H1 (cell line): Measurements from ENCODE around the gene TAGLN2. TPM values are rescaled to one million over a fixed set of nuclear protein-coding genes. Genes with fewer than 3 reads are reported as not detected.

Experiments
- CTCF ChIA-PET: fragments of 300-600 bp; sonication (Branson Sonifier 250); formaldehyde crosslinking; loops from one replicate; lab custom pipeline; 2021; ENCODE audit not compliant: partially characterized antibody; lab: Charles Lee
- POLR2A ChIA-PET: fragments of 300-600 bp; sonication (Branson Sonifier 250); formaldehyde crosslinking; loops from one replicate; lab custom pipeline; 2021; ENCODE audit warnings: inconsistent platforms; ENCODE audit not compliant: partially characterized antibody; lab: Charles Lee
- DNase-seq, 2 experiments: peaks; one replicate each; pipeline versions ENCODE4 v3.0.0 to v3.0.0-alpha.2; 2010 to 2022; ENCODE audit warnings: low spot score in 2 of 2, low read depth in 1 of 2, mixed read lengths in 1 of 2
- FAIRE-seq: peaks from 2 replicates; lab custom pipeline; 2011; peaks lifted over from hg19 to GRCh38; lab: Jason Lieb, UNC
- H2AFZ ChIP-seq: 2 replicates; pipeline ENCODE4 v1.8.1; 2012; ENCODE audit warnings: low read length, inconsistent platforms
- H2AK5ac ChIP-seq: 2 replicates; pipeline ENCODE4 v1.6.1; 2013; ENCODE audit warnings: low read depth, low read length
- H2BK120ac ChIP-seq: replicated peaks from 2 replicates; pipeline ENCODE3; 2013; ENCODE audit warnings: low read depth, low read length, inconsistent platforms
- H2BK12ac ChIP-seq: 2 replicates; pipeline ENCODE4 v1.6.1; 2013; ENCODE audit warnings: low read depth, low read length
- H2BK15ac ChIP-seq: 2 replicates; pipeline ENCODE4 v1.6.1; 2013; ENCODE audit warnings: low read length
- H2BK20ac ChIP-seq: 2 replicates; pipeline ENCODE4 v1.6.1; 2013; ENCODE audit warnings: low read length
- H2BK5ac ChIP-seq: 2 replicates; pipeline ENCODE4 v1.6.1; 2013; ENCODE audit warnings: low read depth, low read length
- H3K14ac ChIP-seq: 2 replicates; pipeline ENCODE4 v1.6.1; 2013; ENCODE audit warnings: inconsistent platforms; ENCODE audit not compliant: insufficient read length
- H3K18ac ChIP-seq: 2 replicates; pipeline ENCODE4 v1.6.1; 2013; ENCODE audit warnings: low read length; ENCODE audit errors: extremely low read depth
- H3K23ac ChIP-seq: 2 replicates; pipeline ENCODE4 v1.6.1; 2013; ENCODE audit warnings: inconsistent platforms; ENCODE audit not compliant: insufficient read length
- H3K23me2 ChIP-seq: 2 replicates; pipeline ENCODE4 v1.6.1; 2013; ENCODE audit warnings: low read depth, low read length
- H3K27ac ChIP-seq: 2 replicates; pipeline ENCODE4 v1.6.1; 2011; ENCODE audit warnings: low read depth, low read length, inconsistent platforms
- H3K27me3 ChIP-seq, 4 experiments: replicated peaks in 1 of 4; 1 replicate in 1 of 4; 2 replicates in 3 of 4; pipeline versions ENCODE4 v1.6.1 to v1.8.1; 2011 to 2013; ENCODE audit warnings: low read length in 3 of 4, mild to moderate bottlenecking in 3 of 4, inconsistent platforms in 2 of 4, mixed read lengths in 2 of 4, moderate library complexity in 1 of 4; ENCODE audit not compliant: control insufficient read depth in 3 of 4, insufficient read depth in 3 of 4; ENCODE audit errors: extremely low read depth in 1 of 4
- H3K36me3 ChIP-seq, 4 experiments: 2 replicates each; pipeline versions ENCODE4 v1.6.1 to v1.8.1; 2011 to 2013; ENCODE audit warnings: mild to moderate bottlenecking in 4 of 4, low read length in 3 of 4, moderate library complexity in 2 of 4, control low read depth in 1 of 4, inconsistent platforms in 1 of 4; ENCODE audit not compliant: insufficient read depth in 4 of 4, control insufficient read depth in 2 of 4
- H3K4ac ChIP-seq: replicated peaks from 2 replicates; pipeline ENCODE3; 2013; ENCODE audit warnings: low read length, low read depth, mixed read lengths, inconsistent platforms; ENCODE audit not compliant: insufficient read length
- H3K4me1 ChIP-seq, 4 experiments: replicated peaks in 1 of 4; 1 replicate in 1 of 4; 2 replicates in 3 of 4; pipeline versions ENCODE4 v1.6.1 to v1.8.1; 2011 to 2013; ENCODE audit warnings: low read length in 3 of 4, inconsistent platforms in 2 of 4, mixed read lengths in 1 of 4; ENCODE audit not compliant: insufficient read depth in 4 of 4, control insufficient read depth in 3 of 4
- H3K4me2 ChIP-seq, 2 experiments: 2 replicates each; pipeline versions ENCODE4 v1.6.1 to v1.8.1; 2011 to 2013; ENCODE audit warnings: low read depth in 2 of 2, low read length in 2 of 2, control low read depth in 1 of 2, inconsistent platforms in 1 of 2, mild to moderate bottlenecking in 1 of 2; ENCODE audit not compliant: insufficient read depth in 1 of 2
- H3K4me3 ChIP-seq, 4 experiments: fragments of 200-600, 300-600 bp in 1 of 4; sonication (generic), shearing (Covaris generic), sonication (Bioruptor Twin) in 1 of 4; 2 replicates each; pipeline versions ENCODE4 v1.5.1 to v1.8.1; 2011 to 2016; ENCODE audit warnings: low read length in 4 of 4, low read depth in 3 of 4, control low read depth in 2 of 4, inconsistent platforms in 2 of 4, mild to moderate bottlenecking in 2 of 4, mixed read lengths in 1 of 4, moderate library complexity in 1 of 4; ENCODE audit not compliant: insufficient read depth in 2 of 4; ENCODE audit errors: extremely low read depth in 1 of 4
- H3K56ac ChIP-seq: replicated peaks from 2 replicates; pipeline ENCODE3; 2013; ENCODE audit warnings: low read depth, mild to moderate bottlenecking, mixed read lengths, low read length, inconsistent platforms; ENCODE audit not compliant: insufficient read length
- H3K79me1 ChIP-seq: 2 replicates; pipeline ENCODE4 v1.6.1; 2013; ENCODE audit warnings: low read depth, low read length, control low read depth
- H3K79me2 ChIP-seq, 2 experiments: 2 replicates each; pipeline versions ENCODE4 v1.6.1 to v1.8.1; 2012 to 2013; ENCODE audit warnings: low read length in 2 of 2, mild to moderate bottlenecking in 2 of 2, inconsistent platforms in 1 of 2; ENCODE audit not compliant: insufficient read depth in 2 of 2, control insufficient read depth in 1 of 2
- H3K9ac ChIP-seq, 4 experiments: replicated peaks in 1 of 4; 1 replicate in 1 of 4; 2 replicates in 3 of 4; pipeline versions ENCODE4 v1.6.1 to v1.8.1; 2011 to 2013; ENCODE audit warnings: low read depth in 3 of 4, low read length in 3 of 4, control low read depth in 2 of 4, mild to moderate bottlenecking in 2 of 4, moderate library complexity in 2 of 4, inconsistent platforms in 1 of 4; ENCODE audit errors: extremely low read depth in 1 of 4
- H3K9me3 ChIP-seq, 2 experiments: 2 replicates each; pipeline versions ENCODE4 v1.6.1 to v1.8.1; 2012 to 2013; ENCODE audit warnings: mild to moderate bottlenecking in 2 of 2, moderate library complexity in 2 of 2, control low read depth in 1 of 2, inconsistent platforms in 1 of 2, low read depth in 1 of 2, low read length in 1 of 2, mixed read lengths in 1 of 2; ENCODE audit not compliant: insufficient read depth in 2 of 2
- H4K20me1 ChIP-seq, 2 experiments: replicated peaks in 1 of 2; 2 replicates each; pipeline versions ENCODE3 to v1.8.1; 2011 to 2013; ENCODE audit warnings: inconsistent platforms in 2 of 2, low read length in 2 of 2, mild to moderate bottlenecking in 1 of 2; ENCODE audit not compliant: insufficient read depth in 2 of 2, control insufficient read depth in 1 of 2
- H4K5ac ChIP-seq: 2 replicates; pipeline ENCODE4 v1.6.1; 2013; ENCODE audit warnings: low read length, low read depth, mixed read lengths, inconsistent platforms; ENCODE audit not compliant: insufficient read length
- H4K8ac ChIP-seq: 2 replicates; pipeline ENCODE4 v1.8.0; 2013; ENCODE audit warnings: mild to moderate bottlenecking, moderate library complexity, low read length, inconsistent platforms; ENCODE audit not compliant: insufficient read depth; ENCODE audit errors: extremely low read depth
- H4K91ac ChIP-seq: replicated peaks from 2 replicates; pipeline ENCODE3; 2013; ENCODE audit warnings: low read length, mixed read lengths, inconsistent platforms; ENCODE audit not compliant: insufficient read length
- BRCA1 ChIP-seq: IDR thresholded peaks from 2 replicates; pipeline ENCODE4 v1.6.1; 2012; ENCODE audit warnings: low read depth, low read length, improper control_type of control experiment
- CTCF ChIP-seq, 3 experiments: IDR thresholded peaks; 1 replicate in 2 of 3; 2 replicates in 1 of 3; pipeline versions ENCODE4 v1.5.1 to v1.6.1; 2011; ENCODE audit warnings: low read length in 3 of 3, mild to moderate bottlenecking in 3 of 3, inconsistent platforms in 2 of 3, low read depth in 1 of 3, moderate library complexity in 1 of 3; ENCODE audit not compliant: insufficient read depth in 1 of 3; ENCODE audit errors: control extremely low read depth in 1 of 3
- EZH2 ChIP-seq: fragments of 200-600 bp; sonication (generic); IDR thresholded peaks from 2 replicates; pipeline ENCODE4 v1.7.1; 2012; ENCODE audit warnings: low read depth, mild to moderate bottlenecking, moderate library complexity, low read length, inconsistent platforms; ENCODE audit not compliant: severe bottlenecking
- GTF2F1 ChIP-seq: IDR thresholded peaks from 2 replicates; pipeline ENCODE4 v1.6.1; 2012; ENCODE audit warnings: low read depth, low read length, improper control_type of control experiment, borderline replicate concordance
- KDM1A ChIP-seq: fragments of 200-600, 300-600 bp; sonication (generic); IDR thresholded peaks from 2 replicates; pipeline ENCODE4 v1.7.1; 2016; ENCODE audit warnings: mild to moderate bottlenecking, low read length, borderline replicate concordance
- KDM4A ChIP-seq: IDR thresholded peaks from one replicate; pipeline ENCODE4 v1.7.1; 2012; ENCODE audit warnings: low read depth, mild to moderate bottlenecking, moderate library complexity, low read length, inconsistent platforms; ENCODE audit not compliant: severe bottlenecking
- PHF8 ChIP-seq: fragments of 200-600 bp; sonication (generic); conservative IDR thresholded peaks from 2 replicates; pipeline ENCODE4 v1.7.1; 2012; ENCODE audit warnings: low read depth, mild to moderate bottlenecking, inconsistent platforms, low read length, moderate library complexity
- SUZ12 ChIP-seq: fragments of 200-600 bp; sonication (generic); IDR thresholded peaks from 2 replicates; pipeline ENCODE4 v1.6.1; 2012; ENCODE audit warnings: mild to moderate bottlenecking, inconsistent platforms, low read length, moderate library complexity, mixed read lengths
- TEAD4 ChIP-seq: IDR thresholded peaks from 2 replicates; pipeline ENCODE4 v1.6.1; 2012; ENCODE audit warnings: low read depth, low read length, inconsistent platforms, mixed read lengths
- WGBS, 2 experiments: shearing (Covaris generic) in 1 of 2; methylation state at CpG; one replicate each; pipeline versions ENCODE4 v1.1.6 to v1.1.7; 2013 to 2015; ENCODE audit warnings: low lambda C conversion rate in 2 of 2, mixed read lengths in 2 of 2, inconsistent platforms in 1 of 2, low coverage in 1 of 2, missing lambda C conversion rate in 1 of 2; ENCODE audit not compliant: insufficient replicate concordance in 2 of 2, insufficient coverage in 1 of 2, insufficient read length in 1 of 2; ENCODE audit errors: extremely low coverage in 1 of 2, missing lambda C conversion rate in 1 of 2; 5-methylcytosine and 5-hydroxymethylcytosine counted together
- polyA plus RNA-seq, 7 experiments: library from polyadenylated mRNA; depleted of rRNA in 3 of 7; stranded (reverse) in 5 of 7; unstranded in 2 of 7; fragments of >200 nt in 5 of 7; fragments of 200-250 nt in 2 of 7; gene quantifications; 1 replicate in 5 of 7; 2 replicates in 1 of 7; 4 replicates in 1 of 7; pipeline versions ENCODE4 v1.2.1 to v1.2.3, GENCODE V29; 2011 to 2013; ENCODE audit warnings: missing spikeins in 2 of 7, mixed read lengths in 2 of 7
- total RNA-seq: library from RNA; stranded (reverse); fragmentation: NEBNext Ultra II Directional; extraction: Animal tissue kit (Norgen Biotek cat#: 25700); gene quantifications from 2 replicates; pipeline ENCODE4 v1.2.1, GENCODE V29; 2021

Gene TAGLN2
- total and polyA plus RNA-seq, 2 of the 8 experiments (the other 6 are each of a cell fraction or from before 2014, with no cell fraction given), result 93.0 to 114 TPM

- H3K27me3 ChIP-seq, result no peaks in the 10 kb centered on the region
- no peak overlapping the region for H2BK15ac ChIP-seq
- H3K79me1 ChIP-seq, result peaks cover 2% of the 10 kb centered on the region; the same call in 1 of the 2 replicates
- no peak for DNase-seq
- H2BK5ac ChIP-seq, result no peak overlapping the region
- H3K56ac ChIP-seq, result no peak overlapping the region
- H2AK5ac ChIP-seq, result no peak overlapping the region
- H2BK20ac ChIP-seq, result no peak overlapping the region
- TF ChIP-seq SUZ12, result no peak
- no peak for TF ChIP-seq CTCF (IDR thresholded peaks at IDR 0.05; ENCODE audit: control extremely low read depth in 1 of 3, insufficient read depth in 1 of 3, low read depth in 1 of 3, low read length in 3 of 3)
- TF ChIP-seq GTF2F1, result no peak
- no peak for TF ChIP-seq KDM1A
- no peak for TF ChIP-seq TEAD4
- TF ChIP-seq BRCA1, result no peak
- no peak for TF ChIP-seq EZH2
- TF ChIP-seq KDM4A, result no peak
- TF ChIP-seq PHF8, result no peak
- TF ChIP-seq, all 59 proteins: peak for 0
- POLR2A ChIA-PET, result interaction anchor here (1.0 to 6.0 kb wide), 5 partner anchors 10 to 87 kb away, joined by 3 to 41 read pairs (median 5); partner anchors contain the start of gene TAGLN2
- H4K20me1 ChIP-seq, result no peaks in the 10 kb centered on the region
- no peak overlapping the region for H3K23ac ChIP-seq
- H3K9ac ChIP-seq, result no peak overlapping the region
- peaks cover 3 to 9% of the 10 kb centered on the region in 2 experiments; a peak in 2 of 4 replicates for H3K79me2 ChIP-seq
- H3K4me2 ChIP-seq, result no peak overlapping the region
- H2BK12ac ChIP-seq, result no peak overlapping the region
- H2AFZ ChIP-seq, result no peak overlapping the region
- no peak overlapping the region for H2BK120ac ChIP-seq
- no peak overlapping the region for H3K14ac ChIP-seq
- H4K8ac ChIP-seq, result no peak overlapping the region
- H3K4me3 ChIP-seq, result no peak overlapping the region
- FAIRE-seq, result no peak
- H3K36me3 ChIP-seq, result peaks cover 0 to 16% (median 8%) of the 10 kb centered on the region in 4 experiments; a peak in 7 of 8 replicates
- H3K18ac ChIP-seq, result no peak overlapping the region
- 97% methylated on average over 3 of the region's 3 CpGs; no CpG with 5 or more reads in 1 of the 2 experiments for WGBS, 2 experiments
- H4K5ac ChIP-seq, result no peak overlapping the region
- H3K27ac ChIP-seq, result no peak overlapping the region
- no peak overlapping the region for H3K4ac ChIP-seq
- no peak overlapping the region for H4K91ac ChIP-seq
- CTCF ChIA-PET, result interaction anchor here (0.7 to 35.5 kb wide), 13 partner anchors 8 to 146 kb away, joined by 3 to 696 read pairs (median 5); partner anchors contain the start of genes IGSF9, SLAMF9 and TAGLN2
- peaks cover 2% of the 10 kb centered on the region; the same call in 1 of the 2 replicates for H3K23me2 ChIP-seq
- peaks cover 0 to 24% (median 18%) of the 10 kb centered on the region in 4 experiments; a peak in 6 of 7 replicates for H3K4me1 ChIP-seq
- no peaks in the 10 kb centered on the region for H3K9me3 ChIP-seq
Observed at GRCh38 chr1:159939678-159940002, 14.3 kb upstream of the TAGLN2 start.
